Stimulated activated CD8-positive, alpha-beta memory T cell treated with anti-CD3 and anti-CD28 coated beads, Interleukin-4, amount 100 ng/mL, for 1 hour (primary cell): ENCODE results near the gene MTCL1.

Experiments
- DNase-seq, 2 donors: peaks; one replicate each; pipeline ENCODE4 v3.0.0-alpha.2; 2020; ENCODE audit warnings: low read depth in 2 of 2, low spot score in 1 of 2

Gene MTCL1

DNA sequence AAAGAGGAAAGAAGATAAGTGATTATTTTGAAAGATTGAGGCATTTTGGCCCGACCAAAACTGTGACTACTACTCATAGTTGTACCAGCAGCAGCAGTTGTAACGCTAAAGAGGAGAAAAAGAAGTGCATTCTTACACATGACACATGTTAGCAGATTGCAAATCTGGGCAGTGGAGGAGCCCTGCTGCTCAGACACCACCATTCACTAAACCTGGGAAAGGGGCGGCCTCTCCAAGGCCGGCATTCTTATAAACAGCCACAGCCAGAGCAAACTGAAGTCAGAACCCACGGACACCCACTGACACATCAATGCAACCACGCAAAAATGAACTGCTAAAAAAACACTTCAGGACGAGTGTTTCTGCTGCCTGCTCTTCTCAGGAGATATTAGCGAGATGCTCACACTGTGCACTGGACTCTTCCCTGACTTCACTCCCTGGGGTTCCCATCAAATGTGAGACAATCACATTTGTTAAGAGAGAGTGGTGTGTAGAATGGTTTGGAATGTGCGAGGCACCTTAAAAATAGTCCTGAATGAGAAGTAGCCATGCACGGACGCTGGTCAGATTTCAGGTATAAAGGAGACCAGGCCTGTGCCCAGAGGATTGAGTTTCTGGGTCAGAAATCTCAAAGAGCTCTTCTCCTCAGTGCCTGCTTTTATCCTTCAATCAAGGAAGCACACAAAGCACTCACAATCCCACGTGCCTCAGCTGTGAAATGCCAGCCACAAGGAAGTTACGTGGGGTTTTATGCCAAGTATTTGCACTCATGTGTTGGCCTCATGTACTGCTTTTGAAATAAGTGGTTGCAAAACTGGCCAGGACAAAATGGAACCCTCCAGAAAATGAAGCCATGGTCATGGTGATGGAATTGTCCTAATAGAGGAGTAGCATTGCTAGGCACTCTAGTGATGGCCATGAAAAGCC is 83.4 kb downstream of the MTCL1 start:
- DNase-seq, result no peak

DNA sequence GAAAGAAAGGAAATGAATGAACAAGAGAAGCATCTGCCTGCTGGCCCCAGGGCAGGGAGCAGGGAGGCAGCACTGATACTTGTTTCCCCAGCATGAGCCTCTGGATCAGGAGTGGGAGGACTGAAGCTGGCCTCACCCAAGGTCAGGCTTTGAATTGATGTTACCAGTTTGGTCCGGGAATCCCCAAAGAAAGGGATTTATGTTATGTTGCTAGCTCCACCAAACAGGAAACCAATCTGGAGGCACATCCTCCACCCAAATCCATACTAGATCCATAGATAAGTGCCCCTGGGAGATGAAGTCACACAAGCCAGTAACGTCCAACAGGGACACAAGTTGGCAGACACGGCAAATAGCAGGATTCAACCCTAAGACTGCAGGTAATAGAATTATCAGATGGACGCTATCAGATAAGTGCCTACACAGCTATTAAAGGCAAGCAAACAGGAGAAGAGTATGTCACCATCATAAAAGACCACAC is 85.9 kb downstream of the MTCL1 start:
- no peak for DNase-seq

DNA sequence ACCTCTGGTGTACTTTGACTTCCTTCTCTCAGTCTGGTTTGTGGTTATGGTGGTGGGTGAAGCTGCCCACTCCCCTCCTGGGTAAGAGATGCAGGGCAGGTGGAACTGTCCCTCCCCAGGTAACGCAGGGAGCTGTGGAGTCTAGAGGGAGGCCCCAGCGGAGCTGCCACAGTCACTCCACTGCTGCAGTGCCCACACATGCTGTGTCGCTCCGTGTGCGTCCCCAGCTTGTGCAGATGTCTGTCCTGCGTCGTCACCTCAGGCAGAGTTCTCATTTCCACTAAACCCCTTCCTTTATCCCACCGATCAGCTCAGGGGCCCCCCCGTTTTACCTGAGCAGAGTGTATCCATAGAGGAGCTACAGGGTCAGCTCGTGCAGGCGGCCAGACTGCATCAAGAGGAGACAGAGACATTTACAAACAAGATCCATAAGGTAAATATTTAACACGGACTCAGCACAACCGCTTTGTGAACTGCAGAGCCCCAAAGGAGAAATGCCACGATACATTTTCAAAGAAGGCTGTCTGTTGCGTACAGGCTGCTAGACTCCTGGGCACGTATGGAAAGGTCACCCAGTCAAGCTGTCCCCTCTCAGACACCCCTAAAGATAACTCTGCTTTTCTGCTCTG is 87.4 kb downstream of the MTCL1 start:
- no peak for DNase-seq

DNA sequence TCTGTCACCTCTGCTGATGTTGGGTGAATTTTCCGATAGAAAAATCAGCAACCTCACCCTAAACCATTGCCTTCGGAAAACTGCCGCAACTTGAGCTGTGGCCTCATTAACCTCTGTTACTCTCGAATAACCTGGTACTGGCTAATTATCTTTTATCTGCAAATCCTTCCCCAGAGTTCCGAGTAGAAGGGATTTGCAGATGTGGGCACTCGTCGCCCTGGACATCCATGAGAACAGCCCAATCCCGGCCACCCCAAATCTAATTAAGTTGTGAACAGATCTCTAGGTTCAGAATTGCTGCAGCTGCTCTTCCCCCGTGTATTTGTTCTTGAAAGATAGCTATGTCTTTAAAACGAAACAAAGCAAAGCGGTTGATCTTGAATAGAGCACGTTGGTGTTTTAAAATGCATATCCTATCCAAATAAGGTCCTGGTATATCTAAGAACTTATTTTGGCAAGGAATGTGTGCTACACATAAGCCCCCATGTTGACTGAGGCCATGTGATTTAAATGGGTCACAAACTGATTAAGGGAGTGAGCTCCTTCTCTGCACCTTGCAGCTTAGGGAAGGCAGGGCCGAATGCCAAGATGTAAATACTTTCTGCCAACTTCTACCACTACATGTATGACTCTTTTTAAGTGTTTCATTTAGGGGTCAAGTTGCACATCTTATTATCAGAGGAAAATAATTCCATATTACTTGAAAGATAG is 88.2 kb downstream of the MTCL1 start:
- DNase-seq, result no peak

DNA sequence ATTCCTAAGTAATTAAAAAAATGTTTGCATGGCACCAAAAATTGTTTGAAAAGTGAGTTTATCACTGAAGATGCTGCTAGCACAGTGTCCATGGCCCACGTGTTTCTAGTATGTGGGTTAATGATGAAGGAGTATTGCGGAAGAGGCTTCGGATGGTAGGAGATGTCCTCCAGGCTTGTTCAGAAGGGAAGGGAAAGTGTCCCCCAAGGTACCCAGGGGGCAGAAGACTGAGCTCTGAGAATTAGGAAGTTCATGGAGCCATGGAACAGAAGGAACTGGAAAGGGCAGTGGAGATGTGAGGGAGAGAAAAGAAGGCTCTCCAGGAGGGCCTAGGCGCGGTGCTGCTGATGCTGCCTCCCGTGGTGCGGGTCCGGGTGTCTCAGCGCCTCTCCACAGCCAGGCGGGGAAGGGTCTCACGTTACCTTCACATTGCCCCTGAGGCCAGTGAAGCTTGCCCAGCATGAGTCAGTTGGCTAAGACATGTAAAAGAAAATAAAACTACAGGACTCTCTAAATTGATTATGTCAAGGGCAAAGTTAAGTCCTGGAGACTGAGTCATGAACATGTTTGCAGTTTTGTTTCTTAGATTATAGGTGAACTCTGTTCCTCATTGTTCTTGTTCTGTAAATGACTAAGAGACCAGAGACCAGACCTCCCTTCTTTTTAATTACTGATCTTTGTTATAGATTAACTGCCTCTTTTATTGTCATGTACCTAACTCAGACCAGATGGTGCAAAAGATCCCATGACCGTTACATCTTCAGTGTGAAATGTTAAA is 89.0 kb downstream of the MTCL1 start:
- no peak for DNase-seq

DNA sequence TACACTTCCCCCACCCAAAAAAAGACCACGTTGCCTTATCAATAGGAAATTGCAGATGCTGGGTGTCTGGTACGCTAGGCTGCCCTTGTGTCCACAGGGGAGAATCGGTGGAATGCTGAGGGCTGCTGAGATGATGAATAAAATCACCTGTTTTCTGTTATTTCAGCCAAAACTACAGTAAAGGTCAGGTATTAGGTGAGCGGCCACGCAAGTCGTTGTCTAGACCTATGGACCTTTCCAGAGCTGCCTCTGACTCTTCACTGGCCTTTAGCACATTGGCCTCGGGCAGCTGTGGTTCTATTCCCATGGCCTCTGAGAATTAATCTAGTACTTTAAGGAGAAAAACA is 89.6 kb downstream of the MTCL1 start:
- no peak for DNase-seq

DNA sequence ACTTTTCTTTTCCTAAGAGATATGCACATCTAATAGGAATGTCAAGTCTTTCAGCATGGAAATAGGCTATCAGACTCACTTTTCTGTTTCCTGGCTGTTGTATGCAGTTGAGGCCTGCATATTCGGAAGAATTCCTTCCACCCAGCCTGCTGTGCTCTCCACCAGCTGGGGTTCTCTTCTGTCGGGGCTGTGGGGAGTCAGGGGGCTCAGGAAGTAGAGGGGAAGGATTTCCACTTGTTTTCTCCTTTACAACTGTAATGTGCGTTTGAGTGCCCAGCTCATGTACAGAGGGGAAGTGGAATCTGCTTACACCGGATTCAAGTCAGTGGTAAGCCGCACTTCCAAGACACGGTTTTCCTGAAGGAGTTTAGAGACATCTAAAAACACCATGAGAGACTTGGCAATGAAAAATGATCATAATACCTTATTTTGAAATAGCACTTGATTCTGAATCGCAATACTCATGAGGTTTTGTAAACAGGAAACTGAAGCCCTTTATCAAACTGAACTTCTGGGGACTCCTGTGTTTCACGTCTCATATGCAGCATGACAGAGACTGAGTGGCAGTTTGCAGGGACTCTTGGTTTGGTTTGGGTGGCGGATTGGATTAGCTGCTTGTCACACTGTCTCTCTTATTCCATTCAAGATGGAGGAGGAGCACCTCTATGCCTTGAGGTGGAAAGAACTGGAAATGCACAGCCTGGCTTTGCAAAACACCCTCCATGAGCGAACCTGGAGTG is 90.4 kb downstream of the MTCL1 start:
- DNase-seq, result no peak

DNA sequence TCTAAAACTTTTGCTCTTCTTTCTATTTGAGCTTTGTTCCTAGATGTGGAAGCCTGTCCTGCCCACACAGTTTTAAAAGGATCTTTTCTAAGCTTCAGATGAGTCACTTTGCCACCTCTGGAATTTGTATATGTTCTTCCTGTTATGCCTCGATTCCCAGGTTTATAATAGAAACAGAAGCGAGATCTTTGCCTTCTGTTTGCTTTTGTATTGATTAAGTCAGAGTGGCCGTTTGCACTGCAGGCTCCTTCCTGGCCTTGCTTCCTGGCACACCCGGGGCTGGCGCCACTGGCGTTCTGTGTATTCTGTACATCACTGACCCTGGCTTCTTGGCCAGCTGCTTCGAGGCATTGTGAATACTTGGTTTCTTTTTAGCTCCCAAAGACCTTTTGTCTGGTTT is 91.8 kb downstream of the MTCL1 start:
- DNase-seq, result no peak

DNA sequence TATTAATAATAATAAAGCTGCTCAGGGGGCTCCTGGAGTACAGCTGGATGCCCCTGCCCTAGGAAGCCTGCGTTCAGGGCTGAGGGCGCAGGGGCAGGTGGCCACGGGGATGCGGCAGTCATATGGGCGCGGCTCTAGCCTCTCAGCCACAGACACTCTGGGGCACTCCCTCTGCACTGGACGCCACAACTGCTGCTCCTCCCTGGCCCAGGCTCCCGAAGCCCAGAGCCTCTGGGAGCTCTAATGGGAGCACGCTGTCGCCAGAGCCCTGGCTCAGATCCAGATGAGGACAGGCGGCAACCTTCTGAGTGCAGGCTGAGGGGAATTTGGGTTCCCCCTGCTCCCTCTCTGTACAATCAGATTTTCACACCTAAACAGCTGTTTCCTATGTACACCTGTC is 93.6 kb downstream of the MTCL1 start:
- no peak for DNase-seq

DNA sequence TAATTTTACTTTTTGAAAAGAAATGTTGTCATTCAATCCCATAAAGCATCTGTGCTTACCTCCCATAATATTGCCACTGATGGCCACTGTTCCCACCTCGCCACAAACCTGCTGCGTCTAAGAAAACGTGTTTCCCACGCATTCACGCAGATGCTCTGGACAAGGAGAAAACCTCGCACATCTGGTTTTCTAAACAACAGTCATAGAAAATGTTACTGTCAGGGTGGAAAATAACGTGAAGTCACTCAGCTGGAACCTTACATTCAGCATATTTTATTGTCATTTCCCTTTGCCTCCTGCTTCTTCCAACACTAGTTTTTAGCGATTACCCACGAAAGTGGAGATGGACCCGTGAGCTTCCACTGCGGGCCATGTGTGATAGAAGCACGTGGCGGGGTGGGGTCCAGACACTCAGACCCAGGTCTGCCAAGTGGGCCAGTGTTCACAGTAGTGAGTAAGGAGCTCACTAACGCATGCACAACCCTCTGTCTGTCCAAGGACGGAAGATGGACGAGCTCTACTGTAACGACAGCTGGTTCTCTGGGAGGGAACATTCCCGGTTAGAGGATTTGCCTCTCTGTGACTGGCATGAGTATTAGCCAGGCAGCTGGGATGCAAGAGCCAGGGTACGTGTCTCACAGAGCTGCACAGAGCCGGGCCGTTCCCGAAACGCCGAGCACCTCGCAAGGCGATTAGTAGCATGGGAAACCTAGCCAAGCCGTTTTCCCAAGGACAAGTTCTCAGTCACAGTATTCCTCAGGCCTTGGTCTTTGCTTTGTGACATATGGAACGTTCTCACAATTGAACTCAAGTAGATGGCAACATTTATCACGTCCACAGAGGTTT is 94.5 kb downstream of the MTCL1 start:
- DNase-seq, result no peak

DNA sequence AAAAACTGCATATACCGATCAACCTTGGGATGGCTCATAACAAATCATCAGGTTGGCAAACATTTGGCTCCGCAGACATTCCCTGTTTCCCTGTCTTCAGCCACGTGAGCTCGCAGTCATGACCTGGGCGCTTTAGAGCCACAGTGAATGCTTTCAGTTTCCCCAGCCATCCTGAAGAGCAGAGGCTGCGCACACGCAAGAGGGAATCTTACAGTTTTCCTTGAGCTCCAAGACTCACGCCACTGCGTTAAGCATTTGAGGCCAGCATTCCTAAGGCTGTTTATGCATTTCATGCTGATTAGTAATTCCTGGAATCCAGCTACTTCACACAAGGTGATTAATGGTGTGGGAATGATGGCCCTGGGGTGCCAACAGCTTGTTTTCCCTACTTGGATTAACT is 95.1 kb downstream of the MTCL1 start:
- no peak for DNase-seq

DNA sequence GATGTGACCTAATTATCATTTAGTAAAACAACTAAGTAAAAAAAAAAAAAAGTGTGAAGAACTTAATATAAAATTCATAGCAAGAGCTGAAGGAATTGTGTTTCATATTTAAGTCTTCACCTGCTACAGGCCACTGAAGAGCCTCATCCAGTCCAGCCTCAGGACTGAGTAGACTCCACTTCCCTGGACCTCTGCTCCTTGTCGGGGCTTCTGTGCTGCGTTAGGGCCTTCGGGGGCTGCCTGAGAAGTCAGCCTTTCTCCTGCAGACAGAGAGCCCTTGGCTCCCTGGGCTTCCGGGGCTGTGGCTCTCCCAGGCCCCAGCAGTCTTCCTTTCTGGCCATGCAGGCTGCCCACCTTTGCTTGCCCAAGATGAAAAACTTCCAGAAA is 95.5 kb downstream of the MTCL1 start:
- DNase-seq, result no peak

DNA sequence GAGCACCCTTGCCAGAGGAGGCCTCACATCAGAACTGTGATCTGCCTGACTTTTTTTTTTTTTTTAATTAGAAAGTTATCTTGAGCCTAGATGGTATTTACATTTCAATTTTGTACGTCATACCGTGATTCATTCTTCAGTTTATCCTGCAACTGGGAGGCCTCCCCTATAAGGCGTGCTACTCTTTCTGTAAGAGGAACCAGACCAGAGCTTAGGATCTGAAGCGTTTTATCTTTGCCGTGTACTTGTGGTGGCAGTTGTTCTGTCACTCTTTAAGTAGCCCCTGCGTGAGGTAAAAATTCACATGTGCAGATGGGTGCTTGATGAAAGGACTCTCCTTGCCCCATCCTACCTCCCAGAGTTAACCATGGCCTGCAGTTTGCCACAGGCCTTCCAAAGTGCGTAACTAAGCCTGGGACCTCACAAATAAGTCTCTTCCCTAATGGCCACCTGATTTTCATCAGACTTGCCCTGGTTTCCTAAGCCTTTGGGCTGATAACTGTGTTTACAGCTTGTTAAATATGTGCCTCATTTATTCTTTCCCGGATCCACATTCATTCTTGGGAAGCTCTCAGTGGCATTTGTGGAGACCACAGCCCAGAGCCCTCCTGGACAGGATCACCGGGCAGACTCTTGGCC is 96.0 kb downstream of the MTCL1 start:
- no peak for DNase-seq

DNA sequence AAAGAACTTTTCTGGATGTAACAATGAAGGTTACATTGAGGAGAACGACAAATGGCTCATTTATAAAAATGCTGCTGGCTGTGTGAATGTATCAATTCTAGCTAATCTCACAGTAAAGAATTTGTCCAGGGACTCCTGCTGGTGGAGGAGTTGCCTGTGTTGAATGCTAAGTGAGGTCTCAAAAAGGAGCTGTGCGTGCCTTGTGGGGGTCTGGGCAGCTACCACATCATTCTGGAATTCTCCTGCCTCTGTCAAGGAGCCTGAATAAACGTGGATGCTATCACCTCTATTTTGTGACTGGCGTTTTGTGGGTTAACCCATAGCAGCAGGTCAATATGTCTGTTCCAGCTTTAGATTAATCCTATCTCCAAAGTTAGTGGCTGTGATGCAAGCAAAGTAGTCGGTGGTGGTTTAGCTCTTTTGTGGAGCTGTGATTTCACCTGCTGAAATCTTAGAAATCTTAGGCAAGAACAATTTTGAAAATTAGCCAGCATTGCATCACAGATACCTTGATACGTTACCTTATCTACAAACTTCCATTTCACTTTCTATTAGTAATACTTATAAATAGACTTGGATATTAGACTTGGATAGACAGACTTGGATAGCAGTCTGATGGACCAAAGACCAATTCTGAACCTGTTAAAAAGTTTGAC is 96.8 kb downstream of the MTCL1 start:
- no peak for DNase-seq

DNA sequence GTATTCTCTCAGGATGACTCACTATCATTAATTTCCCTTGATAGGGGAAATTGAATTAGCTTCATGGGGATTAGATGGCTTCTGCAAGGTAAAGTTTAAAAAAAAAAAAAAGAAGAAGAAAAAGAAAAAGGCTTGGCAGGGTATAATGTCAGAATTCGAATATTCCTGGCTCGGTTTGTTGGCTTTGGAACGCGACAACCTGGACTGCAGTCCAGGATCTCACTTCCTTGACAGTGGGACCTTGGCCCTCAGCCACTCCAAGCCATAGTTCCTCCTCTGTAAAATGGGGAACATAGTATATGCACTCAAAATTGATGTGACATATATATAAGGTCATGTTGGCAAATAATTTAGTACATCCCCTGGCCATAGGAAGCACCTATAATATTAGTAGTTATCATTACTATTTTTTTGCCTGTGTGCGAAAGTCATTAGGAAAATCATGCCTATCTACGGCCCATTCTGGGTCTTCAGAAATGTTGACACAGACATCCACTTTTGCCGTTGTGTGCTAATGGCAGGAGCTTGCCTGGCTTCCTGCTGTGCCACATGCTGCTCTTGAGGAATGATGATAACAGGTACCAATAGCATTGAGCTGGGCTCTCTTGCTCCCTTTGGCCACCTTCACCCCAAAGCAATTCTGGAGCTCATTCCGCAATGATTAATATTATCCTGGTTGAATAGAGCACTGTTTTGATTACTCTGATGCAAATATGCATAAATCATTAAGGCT is 97.9 kb downstream of the MTCL1 start:
- no peak for DNase-seq

DNA sequence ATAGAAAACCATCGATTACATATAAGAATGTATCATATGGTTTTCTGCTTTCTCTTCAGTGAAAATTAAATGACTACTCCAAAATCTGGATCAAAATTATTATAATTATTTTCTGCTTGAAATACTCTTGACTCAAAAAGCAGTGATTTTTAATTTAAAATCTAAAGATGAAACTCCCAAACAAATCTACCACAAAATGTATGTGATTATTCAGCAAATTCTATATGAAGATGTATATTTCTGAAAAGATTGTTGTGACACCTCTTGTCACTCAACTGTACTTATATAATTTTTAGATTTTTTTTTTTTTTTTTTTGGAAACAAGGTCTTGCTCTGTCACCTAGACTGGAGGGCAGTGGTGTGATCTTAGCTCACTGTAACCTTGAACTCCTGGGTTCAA is 98.6 kb downstream of the MTCL1 start:
- no peak for DNase-seq

DNA sequence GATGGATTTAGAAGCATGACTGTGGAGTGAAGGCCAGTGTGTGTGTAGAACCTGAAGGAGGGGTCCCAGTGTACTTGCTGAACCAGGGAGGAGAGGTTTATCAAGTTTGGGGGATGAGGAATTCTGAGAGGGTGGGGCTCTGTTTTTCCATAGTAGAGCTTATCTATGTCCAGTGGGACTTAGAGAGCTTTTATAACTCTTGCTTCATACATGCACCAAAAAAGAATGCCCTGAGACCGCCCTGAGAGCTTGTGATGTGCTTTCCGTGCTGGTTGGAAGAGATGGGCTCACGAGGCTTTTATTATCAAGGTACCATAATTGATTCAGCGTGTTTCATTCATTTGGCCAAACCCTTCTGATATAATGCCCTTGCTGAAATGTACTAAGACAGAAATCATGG is 100.2 kb downstream of the MTCL1 start:
- DNase-seq, result no peak
